Measurements from ENCODE around the gene SEPTIN12. TPM values are rescaled to one million over a fixed set of nuclear protein-coding genes. Genes with fewer than 3 reads are reported as not detected.

Gene SEPTIN12
- polyA plus RNA-seq, 1 donor (not counting 4 experiments of a cell fraction or from before 2014, with no cell fraction given): not detected

GRCh38 chr16:4763791-4764190 is 24.4 kb downstream of the SEPTIN12 start:
- H3K9ac ChIP-seq (ENCODE audit: control insufficient read depth, extremely low read depth, insufficient read depth, low read length): no peak overlapping the region
- dilution Hi-C loops (cut with MboI; ENCODE audit: extremely low pct_ligation_motif_present, low sequenced_read_pairs): no loop called here
- H2AFZ ChIP-seq (ENCODE audit: control insufficient read depth, low read length): no peak overlapping the region
- H3K4me3 ChIP-seq (ENCODE audit: control insufficient read depth in 2 of 3, extremely low read depth in 1 of 3, insufficient read depth in 2 of 3, low read depth in 1 of 3, low read length in 3 of 3): no peak overlapping the region
- FAIRE-seq (no peak), DNase-seq (ENCODE audit: low read depth, low spot score) (no peak)
- no peaks in the 10 kb centered on the region for H3K9me3 ChIP-seq (ENCODE audit: control insufficient read depth, low read depth, low read length)
- peaks cover 11% of the 10 kb centered on the region for H3K4me1 ChIP-seq (ENCODE audit: control insufficient read depth, extremely low read depth, insufficient read depth, low read length)
- H3K9me1 ChIP-seq (ENCODE audit: control insufficient read depth, extremely low read depth, insufficient read depth, low read length): no peaks in the 10 kb centered on the region
- H3K79me2 ChIP-seq (ENCODE audit: control insufficient read depth, insufficient read depth, low read length): peaks cover 21% of the 10 kb centered on the region
- H3K36me3 ChIP-seq (ENCODE audit: control insufficient read depth in 2 of 2, extremely low read depth in 1 of 2, insufficient read depth in 2 of 2, low read length in 2 of 2): peaks cover 23 to 32% of the 10 kb centered on the region in 2 experiments
- H4K20me1 ChIP-seq (ENCODE audit: control insufficient read depth, extremely low read depth, insufficient read depth, low read length): no peaks in the 10 kb centered on the region
- H3K27ac ChIP-seq (ENCODE audit: control insufficient read depth, insufficient read depth, low read length): no peak overlapping the region
- H3K4me2 ChIP-seq (ENCODE audit: control insufficient read depth, extremely low read depth, insufficient read depth, low read depth, low read length): no peak overlapping the region
- H3K27me3 ChIP-seq (ENCODE audit: control insufficient read depth, extremely low read depth, insufficient read depth, low read length): no peaks in the 10 kb centered on the region
- TF ChIP-seq EZH2 (IDR thresholded peaks at IDR 0.05; ENCODE audit: low read length) (no peak), CTCF (optimal IDR thresholded peaks at IDR 0.05 in 1 of 3, IDR thresholded peaks at IDR 0.05 in 1 of 3, conservative IDR thresholded peaks at IDR 0.05 in 1 of 3; ENCODE audit: extremely low read depth in 1 of 3, insufficient read depth in 2 of 3, low read length in 3 of 3) (no peak)

DNA sequence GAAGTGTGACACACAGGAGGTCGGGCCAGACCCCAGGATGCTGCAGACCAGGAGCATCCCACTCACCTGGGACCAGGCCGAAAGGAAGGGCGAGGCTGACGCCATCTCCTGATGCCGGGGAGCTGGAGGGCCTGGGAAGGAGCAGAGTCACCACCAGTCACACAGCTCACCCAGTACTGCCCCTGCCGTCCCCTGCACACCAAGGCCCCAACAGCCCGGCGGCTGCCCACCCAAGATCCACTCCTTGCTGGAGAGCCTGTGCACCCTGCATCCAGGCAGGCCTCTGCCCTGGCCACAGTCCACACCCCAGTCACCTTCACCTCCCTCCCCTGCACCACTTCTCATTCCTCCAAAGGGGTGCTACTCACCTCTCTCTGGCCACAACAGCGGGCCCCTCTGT is 25.9 kb downstream of the SEPTIN12 start:
- DNase-seq (ENCODE audit: low read depth, low spot score) (no peak), FAIRE-seq (no peak)
- no peaks in the 10 kb centered on the region for H4K20me1 ChIP-seq (ENCODE audit: control insufficient read depth, extremely low read depth, insufficient read depth, low read length)
- H3K4me2 ChIP-seq (ENCODE audit: control insufficient read depth, extremely low read depth, insufficient read depth, low read depth, low read length): no peak overlapping the region
- H3K9ac ChIP-seq (ENCODE audit: control insufficient read depth, extremely low read depth, insufficient read depth, low read length): no peak overlapping the region
- H3K4me3 ChIP-seq (ENCODE audit: control insufficient read depth in 2 of 3, extremely low read depth in 1 of 3, insufficient read depth in 2 of 3, low read depth in 1 of 3, low read length in 3 of 3): no peak overlapping the region
- no peaks in the 10 kb centered on the region for H3K9me1 ChIP-seq (ENCODE audit: control insufficient read depth, extremely low read depth, insufficient read depth, low read length)
- H2AFZ ChIP-seq (ENCODE audit: control insufficient read depth, low read length): no peak overlapping the region
- no peak overlapping the region for H3K27ac ChIP-seq (ENCODE audit: control insufficient read depth, insufficient read depth, low read length)
- peaks cover 23 to 37% of the 10 kb centered on the region in 2 experiments for H3K36me3 ChIP-seq (ENCODE audit: control insufficient read depth in 2 of 2, extremely low read depth in 1 of 2, insufficient read depth in 2 of 2, low read length in 2 of 2)
- H3K27me3 ChIP-seq (ENCODE audit: control insufficient read depth, extremely low read depth, insufficient read depth, low read length): no peaks in the 10 kb centered on the region
- peaks cover 8% of the 10 kb centered on the region for H3K4me1 ChIP-seq (ENCODE audit: control insufficient read depth, extremely low read depth, insufficient read depth, low read length)
- TF ChIP-seq CTCF (optimal IDR thresholded peaks at IDR 0.05 in 1 of 3, IDR thresholded peaks at IDR 0.05 in 1 of 3, conservative IDR thresholded peaks at IDR 0.05 in 1 of 3; ENCODE audit: extremely low read depth in 1 of 3, insufficient read depth in 2 of 3, low read length in 3 of 3): no peak
- TF ChIP-seq EZH2 (IDR thresholded peaks at IDR 0.05; ENCODE audit: low read length): no peak
- H3K9me3 ChIP-seq (ENCODE audit: control insufficient read depth, low read depth, low read length): no peaks in the 10 kb centered on the region
- dilution Hi-C loops (cut with MboI; ENCODE audit: extremely low pct_ligation_motif_present, low sequenced_read_pairs): no loop called here
- peaks cover 21% of the 10 kb centered on the region for H3K79me2 ChIP-seq (ENCODE audit: control insufficient read depth, insufficient read depth, low read length)

Measured in keratinocyte (primary cell).